K562 (cell line): ENCODE data around the gene SLC25A21. TPM values are rescaled to one million over a fixed set of nuclear protein-coding genes. Genes with fewer than 3 reads are reported as not detected.

Source experiments
- ATAC-seq: fragments of 200-7000 bp; cut with Tn5 transposase; 3 replicates; pipeline ENCODE4 v1.9.1; 2020; ENCODE audit warnings: moderate library complexity
- BruUV-seq: library from RNA; stranded (reverse); fragments of 400-500 nt; replicated peaks from 2 replicates; lab custom pipeline; 2021; lab: Mats Ljungman, UMichigan
- CTCF ChIA-PET: fragments of 300-600 bp; formaldehyde crosslinking; extraction: SDS; loops from one replicate; lab custom pipeline; 2021; ENCODE audit warnings: low intra/inter-chr PET ratio; lab: Yijun Ruan, JAX
- POLR2A ChIA-PET: fragments of 300-600, 350-650 bp; sonication (Branson Sonifier 250); formaldehyde crosslinking; extraction: SDS; loops from one replicate; lab custom pipeline; 2021; ENCODE audit warnings: antibody characterized with exemption, inconsistent platforms; lab: Yijun Ruan, JAX
- DNase-seq, 4 experiments: peaks; one replicate each; pipeline versions ENCODE4 v3.0.0 to v3.0.0-alpha.2; 2011 to 2018; ENCODE audit warnings: low spot score in 3 of 4, mixed read lengths in 3 of 4; ENCODE audit errors: extremely low read depth in 1 of 4
- FAIRE-seq: peaks from 2 replicates; lab custom pipeline; 2011; peaks lifted over from hg19 to GRCh38; lab: Jason Lieb, UNC
- H2AFZ ChIP-seq: 2 replicates; pipeline ENCODE4 v1.6.0; 2011; ENCODE audit warnings: low read depth, low read length, control low read depth, inconsistent platforms
- H3K27ac ChIP-seq: fragments of 200-600 bp; 3 replicates; pipeline ENCODE4 v1.8.0; 2011; ENCODE audit warnings: low read depth, mild to moderate bottlenecking, control low read depth, inconsistent platforms, low read length, moderate library complexity, mixed read lengths; ENCODE audit errors: extremely low read depth
- H3K27me3 ChIP-seq, 2 experiments: fragments of 300-600 bp in 1 of 2; 2 replicates in 1 of 2; 3 replicates in 1 of 2; pipeline versions ENCODE4 v1.6.0 to v1.8.0; 2011; ENCODE audit warnings: inconsistent platforms in 2 of 2, low read length in 2 of 2, mild to moderate bottlenecking in 1 of 2, mixed read lengths in 1 of 2, moderate library complexity in 1 of 2; ENCODE audit not compliant: control insufficient read depth in 2 of 2, insufficient read depth in 2 of 2
- H3K36me3 ChIP-seq: fragments of 300-600 bp; 3 replicates; pipeline ENCODE4 v1.8.0; 2011; ENCODE audit warnings: mild to moderate bottlenecking, low read length, inconsistent platforms; ENCODE audit not compliant: control insufficient read depth, insufficient read depth
- H3K4me1 ChIP-seq, 2 experiments: fragments of 200-600 bp in 1 of 2; replicated peaks in 1 of 2; 2 replicates in 1 of 2; 3 replicates in 1 of 2; pipeline versions ENCODE4 v1.5.1 to v1.8.0; 2011; ENCODE audit warnings: inconsistent platforms in 2 of 2, low read length in 2 of 2, mild to moderate bottlenecking in 1 of 2, mixed read lengths in 1 of 2, moderate library complexity in 1 of 2; ENCODE audit not compliant: control insufficient read depth in 2 of 2, insufficient read depth in 2 of 2
- H3K4me2 ChIP-seq: 2 replicates; pipeline ENCODE4 v1.6.1; 2011; ENCODE audit warnings: low read length, control low read depth, inconsistent platforms, mixed read lengths; ENCODE audit not compliant: insufficient read depth
- H3K4me3 ChIP-seq: fragments of 200-600 bp; sonication (generic), shearing (Covaris generic); 2 replicates; pipeline ENCODE4 v1.5.1; 2016; ENCODE audit warnings: control low read depth, inconsistent platforms
- H3K79me2 ChIP-seq: fragments of 200-600 bp; 3 replicates; pipeline ENCODE4 v1.8.0; 2011; ENCODE audit warnings: low read length, inconsistent platforms; ENCODE audit not compliant: control insufficient read depth, insufficient read depth
- H3K9ac ChIP-seq, 2 experiments: 2 replicates each; pipeline versions ENCODE4 v1.6.0 to v1.6.1; 2011; ENCODE audit warnings: low read depth in 2 of 2, low read length in 2 of 2, control low read depth in 1 of 2, inconsistent platforms in 1 of 2, mild to moderate bottlenecking in 1 of 2, mixed read lengths in 1 of 2; ENCODE audit not compliant: insufficient read depth in 1 of 2
- H3K9me1 ChIP-seq: one replicate; pipeline ENCODE4 v1.6.0; 2011; ENCODE audit warnings: inconsistent platforms, mild to moderate bottlenecking, low read length, moderate library complexity; ENCODE audit not compliant: control insufficient read depth, insufficient read depth
- H3K9me3 ChIP-seq: replicated peaks from 2 replicates; pipeline ENCODE4 v1.5.1; 2011; ENCODE audit warnings: low read depth, low read length, inconsistent platforms; ENCODE audit not compliant: control insufficient read depth, insufficient read depth
- H4K20me1 ChIP-seq: replicated peaks from 2 replicates; pipeline ENCODE4 v1.6.1; 2011; ENCODE audit warnings: low read length, inconsistent platforms, mixed read lengths; ENCODE audit not compliant: control insufficient read depth, insufficient read depth
- ZNF133 ChIP-seq: fragments of 250-450 bp; sonication (Bioruptor Pico); IDR thresholded peaks from 2 replicates; pipeline ENCODE4 v1.4.0; 2020; ENCODE audit warnings: mild to moderate bottlenecking
- ZNF445 ChIP-seq: fragments of 250-450 bp; sonication (Bioruptor Pico); IDR thresholded peaks from 2 replicates; pipeline ENCODE4 v1.4.0; 2020; ENCODE audit warnings: low read depth, mild to moderate bottlenecking, moderate library complexity
- WGBS: fragments of 100-300 bp; shearing (Covaris generic); methylation state at CpG from one replicate; pipeline ENCODE4 v1.1.6; 2016; ENCODE audit warnings: low coverage, mixed read lengths; ENCODE audit not compliant: insufficient coverage; ENCODE audit errors: missing lambda C conversion rate; 5-methylcytosine and 5-hydroxymethylcytosine counted together
- in situ Hi-C: fragments of 300-500 bp; cut with MboI; formaldehyde crosslinking; loops from 4 replicates; pipeline ENCODE4 v1.15.0; 2018; ENCODE audit warnings: inconsistent platforms, mixed read lengths
- intact Hi-C: fragments of 100-400 bp; cut with micrococcal nuclease; formaldehyde crosslinking; loops from 2 replicates; pipeline ENCODE4 v1.14.2; 2022
- polyA plus RNA-seq, 8 experiments: library from polyadenylated mRNA; depleted of rRNA in 4 of 8; stranded (reverse) in 5 of 8; unstranded in 3 of 8; fragments of >200 nt; fragmentation: Nextera tagmentation in 2 of 8; fragmentation: Illumina TruSeq in 1 of 8; extraction: Ambion mirVana in 2 of 8; extraction: Trizol in 1 of 8; gene quantifications; 2 replicates each; pipeline versions ENCODE4 v1.2.1 to v1.2.3, GENCODE V29; 2011 to 2014; ENCODE audit warnings: inconsistent platforms in 1 of 8, missing spikeins in 1 of 8
- total RNA-seq, 7 experiments: library from RNA; depleted of rRNA in 6 of 7; stranded (reverse); fragments of >200 nt in 6 of 7; fragmentation: Illumina TruSeq in 2 of 7; extraction: Trizol in 2 of 7; gene quantifications; 2 replicates each; pipeline versions ENCODE4 v1.2.1 to v1.2.3, GENCODE V29; 2011 to 2021; ENCODE audit warnings: low replicate concordance in 1 of 7
- TF ChIP-seq, protein P1 (sequence below), 2 experiments: fragments of 450-650 bp in 1 of 2; sonication (generic) in 1 of 2; formaldehyde crosslinking in 1 of 2; IDR thresholded peaks in 1 of 2; conservative IDR thresholded peaks in 1 of 2; 2 replicates each; pipeline versions ENCODE4 v1.6.1 to v1.8.1; 2016 to 2023; ENCODE audit warnings: mild to moderate bottlenecking in 2 of 2, moderate library complexity in 2 of 2, inconsistent platforms in 1 of 2, missing genetic modification reagents in 1 of 2

Gene SLC25A21
- total and polyA plus RNA-seq, 9 of the 15 experiments (the other 6 are each of a cell fraction or from before 2014, with no cell fraction given) = 15.2 to 46.7 (median 28.7) TPM

GRCh38 chr14:37037636-37038387 lies 134.6 kb downstream of the SLC25A21 start:
- Histone ChIP-seq H4K20me1 (no peaks in the 10 kb centered on the region), H3K4me3 (no peak overlapping the region), H3K4me1 (no peaks in the 10 kb centered on the region), H3K79me2 (no peaks in the 10 kb centered on the region), H2AFZ (no peak overlapping the region), H3K9me1 (no peaks in the 10 kb centered on the region), H3K27ac (no peak overlapping the region), H3K9me3 (no peaks in the 10 kb centered on the region), H3K36me3 (no peaks in the 10 kb centered on the region), H3K4me2 (no peak overlapping the region), H3K27me3 (no peaks in the 10 kb centered on the region), H3K9ac (no peak overlapping the region)
- CTCF ChIA-PET = no interaction called here
- BruUV-seq = no TSS peak
- in situ Hi-C loops (no loop called here), intact Hi-C loops (no loop called here)
- TF ChIP-seq ZNF133 = no peak
- WGBS = 83% methylated on average over 3 of the region's 3 CpGs
- POLR2A ChIA-PET = no interaction called here
- DNase-seq (no peak), ATAC-seq (no peak), FAIRE-seq (no peak)

- no TSS peak for BruUV-seq
- Histone ChIP-seq H3K36me3 (no peaks in the 10 kb centered on the region), H3K9ac (no peak overlapping the region), H3K9me1 (no peaks in the 10 kb centered on the region), H4K20me1 (no peaks in the 10 kb centered on the region), H3K4me3 (no peak overlapping the region), H3K4me1 (no peaks in the 10 kb centered on the region), H3K9me3 (no peaks in the 10 kb centered on the region), H3K79me2 (no peaks in the 10 kb centered on the region), H3K4me2 (no peak overlapping the region), H2AFZ (no peak overlapping the region), H3K27me3 (no peaks in the 10 kb centered on the region), H3K27ac (no peak overlapping the region)
- CTCF ChIA-PET = no interaction called here
- FAIRE-seq (no peak), DNase-seq (no peak), ATAC-seq (no peak)
- POLR2A ChIA-PET = no interaction called here
- intact Hi-C loops = no loop called here
- 75% methylated on average over 4 of the region's 4 CpGs for WGBS
- no peak for TF ChIP-seq ZNF445 (CRISPR knock-in tag)
- TF ChIP-seq, protein P1, sequence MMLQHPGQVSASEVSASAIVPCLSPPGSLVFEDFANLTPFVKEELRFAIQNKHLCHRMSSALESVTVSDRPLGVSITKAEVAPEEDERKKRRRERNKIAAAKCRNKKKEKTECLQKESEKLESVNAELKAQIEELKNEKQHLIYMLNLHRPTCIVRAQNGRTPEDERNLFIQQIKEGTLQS (IDR thresholded peaks at IDR 0.05) = peak; percentile 33; the same call in 1 of the 2 replicates
- TF ChIP-seq, protein P1 (CRISPR knock-in tag; conservative IDR thresholded peaks at IDR 0.05) = no peak
- in situ Hi-C loops = no loop called here
Observed at GRCh38 chr14:37036669-37037341, 135.6 kb downstream of the SLC25A21 start.
